HEK293 (cell line): ENCODE measurements around the gene NUMBL.

ENCODE experiments used
- CTCF ChIA-PET: fragments of 350-600 bp; formaldehyde crosslinking; extraction: SDS; loops from one replicate; lab custom pipeline; 2021; ENCODE audit warnings: antibody characterized with exemption; lab: Yijun Ruan, JAX
- POLR2A ChIA-PET: fragments of 300-600 bp; formaldehyde crosslinking; extraction: SDS; loops from one replicate; lab custom pipeline; 2020; ENCODE audit warnings: antibody characterized with exemption, inconsistent platforms; lab: Yijun Ruan, JAX
- H3K27ac ChIP-seq: fragments of 200-500 bp; sonication (Bioruptor generic); 2 replicates; pipeline ENCODE4 v1.5.1; 2014; ENCODE audit warnings: low read depth, low read length, control low read depth, inconsistent platforms; ENCODE audit errors: extremely low read depth
- H3K36me3 ChIP-seq, 2 experiments: fragments of 200-500 bp in 1 of 2; sonication (Bioruptor generic) in 1 of 2; 1 replicate in 1 of 2; 2 replicates in 1 of 2; pipeline ENCODE4 v1.5.1; 2014 to 2017; ENCODE audit warnings: inconsistent platforms in 2 of 2, low read length in 2 of 2; ENCODE audit not compliant: control insufficient read depth in 2 of 2, insufficient read depth in 1 of 2
- H3K4me1 ChIP-seq: fragments of 200-500 bp; sonication (Bioruptor generic); 2 replicates; pipeline ENCODE4 v1.5.1; 2014; ENCODE audit warnings: mild to moderate bottlenecking, low read length, inconsistent platforms; ENCODE audit not compliant: control insufficient read depth, insufficient read depth
- H3K4me3 ChIP-seq: 2 replicates; pipeline ENCODE4 v1.5.1; 2011; ENCODE audit warnings: low read depth, mild to moderate bottlenecking, control low read depth, low read length, moderate library complexity
- H3K9me3 ChIP-seq: fragments of 200-500 bp; sonication (Bioruptor generic); 2 replicates; pipeline ENCODE4 v1.5.1; 2014; ENCODE audit warnings: low read depth, low read length, inconsistent platforms; ENCODE audit not compliant: control insufficient read depth, insufficient read depth
- EGR2 ChIP-seq: fragments of 450-650 bp; formaldehyde crosslinking; IDR thresholded peaks from 2 replicates; pipeline ENCODE4 v1.5.1; 2016; ENCODE audit warnings: low read depth, missing biosample characterization, missing genetic modification characterization
- GLIS2 ChIP-seq: fragments of 450-650 bp; formaldehyde crosslinking; IDR thresholded peaks from 2 replicates; pipeline ENCODE4 v1.5.1; 2016; ENCODE audit warnings: missing biosample characterization, missing genetic modification characterization
- HIC1 ChIP-seq: fragments of 450-650 bp; formaldehyde crosslinking; IDR thresholded peaks from 2 replicates; pipeline ENCODE4 v1.5.1; 2016; ENCODE audit warnings: missing biosample characterization, missing genetic modification characterization
- KLF7 ChIP-seq: fragments of 450-650 bp; formaldehyde crosslinking; IDR thresholded peaks from 2 replicates; pipeline ENCODE4 v1.5.1; 2016; ENCODE audit warnings: missing biosample characterization, missing genetic modification characterization, borderline replicate concordance
- SP7 ChIP-seq: fragments of 450-650 bp; formaldehyde crosslinking; IDR thresholded peaks from 2 replicates; pipeline ENCODE4 v1.5.1; 2016; ENCODE audit warnings: missing biosample characterization, missing genetic modification characterization
- ZBTB11 ChIP-seq: fragments of 450-650 bp; formaldehyde crosslinking; conservative IDR thresholded peaks from 2 replicates; pipeline ENCODE4 v1.5.1; 2016; ENCODE audit warnings: low read depth, missing biosample characterization, missing genetic modification characterization
- ZBTB17 ChIP-seq: fragments of 450-650 bp; formaldehyde crosslinking; IDR thresholded peaks from 2 replicates; pipeline ENCODE4 v1.5.1; 2016; ENCODE audit warnings: missing biosample characterization, missing genetic modification characterization
- ZBTB6 ChIP-seq: fragments of 450-650 bp; formaldehyde crosslinking; IDR thresholded peaks from 2 replicates; pipeline ENCODE4 v1.5.1; 2017; ENCODE audit warnings: missing biosample characterization, missing genetic modification characterization
- ZFHX2 ChIP-seq: fragments of 450-650 bp; formaldehyde crosslinking; conservative IDR thresholded peaks from 2 replicates; pipeline ENCODE4 v1.5.1; 2016; ENCODE audit warnings: missing biosample characterization, missing genetic modification characterization
- ZNF132 ChIP-seq: fragments of 450-650 bp; formaldehyde crosslinking; IDR thresholded peaks from 2 replicates; pipeline ENCODE4 v1.5.1; 2017; ENCODE audit warnings: missing biosample characterization, missing genetic modification characterization, borderline replicate concordance
- ZNF2 ChIP-seq: fragments of 450-650 bp; formaldehyde crosslinking; IDR thresholded peaks from 2 replicates; pipeline ENCODE4 v1.5.1; 2016; ENCODE audit warnings: missing biosample characterization, missing genetic modification characterization
- ZNF335 ChIP-seq: fragments of 450-650 bp; formaldehyde crosslinking; conservative IDR thresholded peaks from 2 replicates; pipeline ENCODE4 v1.5.1; 2016; ENCODE audit warnings: missing biosample characterization, missing genetic modification characterization
- ZNF394 ChIP-seq: fragments of 450-650 bp; formaldehyde crosslinking; IDR thresholded peaks from 2 replicates; pipeline ENCODE4 v1.5.1; 2016; ENCODE audit warnings: missing biosample characterization, missing genetic modification characterization, mild to moderate bottlenecking, moderate library complexity, borderline replicate concordance
- ZNF510 ChIP-seq: fragments of 450-650 bp; formaldehyde crosslinking; IDR thresholded peaks from 2 replicates; pipeline ENCODE4 v1.5.1; 2018; ENCODE audit warnings: mild to moderate bottlenecking, missing genetic modification characterization, missing biosample characterization; ENCODE audit not compliant: insufficient replicate concordance
- ZNF529 ChIP-seq: fragments of 450-650 bp; formaldehyde crosslinking; IDR thresholded peaks from 2 replicates; pipeline ENCODE4 v1.5.1; 2017; ENCODE audit warnings: missing genetic modification characterization, missing biosample characterization; ENCODE audit not compliant: insufficient replicate concordance
- ZNF777 ChIP-seq: fragments of 450-650 bp; formaldehyde crosslinking; IDR thresholded peaks from 2 replicates; pipeline ENCODE4 v1.5.1; 2017; ENCODE audit warnings: missing biosample characterization, missing genetic modification characterization, borderline replicate concordance
- ZNF785 ChIP-seq: fragments of 450-650 bp; formaldehyde crosslinking; IDR thresholded peaks from 2 replicates; pipeline ENCODE4 v1.5.1; 2016; ENCODE audit warnings: missing biosample characterization, missing genetic modification characterization

The NUMBL gene

GRCh38 chr19:40671404-40671803, 19.0 kb downstream of the NUMBL start (continued):
- TF ChIP-seq EGR2 (0 out of 2 replicates have a peak, but pooled peaks have one; percentile 28), SP7 (tag by site-specific recombination) (no peak), ZNF529 (tag by site-specific recombination) (no peak), ZNF777 (tag by site-specific recombination) (no peak), ZNF2 (tag by site-specific recombination) (no peak), ZNF510 (tag by site-specific recombination) (no peak), ZNF335 (tag by site-specific recombination) (no peak)

- ChIA-PET POLR2A (no interaction called here), CTCF (interaction anchor here (1.2 kb wide), 1 partner anchor 138 kb away, joined by 5 read pairs; no protein-coding TSS in a partner anchor)
- Histone ChIP-seq H3K4me3 (no peak overlapping the region), H3K4me1 (peaks cover 5% of the 10 kb centered on the region), H3K36me3 (peaks cover 32 to 67% of the 10 kb centered on the region in 2 experiments), H3K27ac (no peak overlapping the region), H3K9me3 (no peaks in the 10 kb centered on the region; the same call in 1 of the 2 replicates)
- TF ChIP-seq ZBTB6 = peak; percentile 11; the same call in 1 of the 2 replicates
- no peak for TF ChIP-seq ZBTB17
- TF ChIP-seq ZBTB11 (tag by site-specific recombination) = no peak
- no peak for TF ChIP-seq EGR2
- 0 out of 2 replicates have a peak, but pooled peaks have one; percentile 35 for TF ChIP-seq ZNF394 (tag by site-specific recombination)
- TF ChIP-seq ZFHX2 (tag by site-specific recombination) = no peak
- no peak for TF ChIP-seq KLF7
- no peak for TF ChIP-seq ZNF132 (tag by site-specific recombination)
These were observed 21.3 kb downstream of the NUMBL start for GRCh38 chr19:40668991-40669614.

GRCh38 chr19:40667602-40668001, 22.8 kb downstream of the NUMBL start:
- H3K9me3 ChIP-seq = no peaks in the 10 kb centered on the region; the same call in 1 of the 2 replicates
- no peak overlapping the region for H3K27ac ChIP-seq
- ChIA-PET POLR2A (no interaction called here), CTCF (interaction anchor here (1.2 to 1.6 kb wide), 2 partner anchors 139 to 477 kb away, joined by 5 read pairs; no protein-coding TSS in a partner anchor)
- peaks cover 20 to 52% of the 10 kb centered on the region in 2 experiments for H3K36me3 ChIP-seq
- no peak overlapping the region for H3K4me3 ChIP-seq
- H3K4me1 ChIP-seq = peaks cover 13% of the 10 kb centered on the region
- TF ChIP-seq HIC1 = peak; percentile 96
- TF ChIP-seq EGR2 = peak; percentile 35; the same call in 1 of the 2 replicates
- TF ChIP-seq GLIS2 (tag by site-specific recombination) = peak; percentile 17
- no peak for TF ChIP-seq ZNF785 (tag by site-specific recombination)
